Psoas muscle (tissue), 8 donors: ENCODE measurements around the gene RABGAP1L. TPM values are rescaled to one million over a fixed set of nuclear protein-coding genes. Genes with fewer than 3 reads are reported as not detected.

Experiments
- ATAC-seq, 4 donors: fragments of 200-7000 bp; cut with Tn5 transposase; one replicate each; pipeline ENCODE4 v1.9.1; 2020; ENCODE audit warnings: moderate library complexity in 3 of 4, mild to moderate bottlenecking in 2 of 4
- DNase-seq, 2 donors: peaks; one replicate each; pipeline ENCODE4 v3.0.0-alpha.2; 2020
- H3K27ac ChIP-seq: fragments of 200-600 bp; one replicate; pipeline ENCODE4 v1.8.0; 2022
- H3K27me3 ChIP-seq, 3 donors: fragments of 200-600 bp in 1 of 3; one replicate each; pipeline versions ENCODE4 v1.6.1 to v1.8.0; 2013 to 2022; ENCODE audit warnings: low read length in 2 of 3, mild to moderate bottlenecking in 2 of 3, moderate library complexity in 1 of 3; ENCODE audit not compliant: insufficient read depth in 3 of 3
- H3K36me3 ChIP-seq, 2 donors: fragments of 200-600 bp in 1 of 2; one replicate each; pipeline versions ENCODE4 v1.6.1 to v1.8.0; 2013 to 2022; ENCODE audit warnings: low read depth in 1 of 2, mild to moderate bottlenecking in 1 of 2, moderate library complexity in 1 of 2; ENCODE audit not compliant: insufficient read depth in 1 of 2
- H3K4me1 ChIP-seq: fragments of 200-600 bp; one replicate; pipeline ENCODE4 v1.8.0; 2022
- H3K4me3 ChIP-seq: fragments of 200-600 bp; one replicate; pipeline ENCODE4 v1.8.0; 2022; ENCODE audit warnings: mild to moderate bottlenecking
- H3K9me3 ChIP-seq: fragments of 200-600 bp; one replicate; pipeline ENCODE4 v1.8.0; 2022
- CTCF ChIP-seq: fragments of 200-600 bp; IDR thresholded peaks from one replicate; pipeline ENCODE4 v1.8.0; 2022; ENCODE audit warnings: antibody characterized with exemption
- WGBS, 3 donors: extraction: QIAGEN DNeasy Blood & Tissue Kit; methylation state at CpG; one replicate each; pipeline versions ENCODE4 v1.1.6 to v1.1.7; 2013; 5-methylcytosine and 5-hydroxymethylcytosine counted together
- intact Hi-C, 2 donors: fragments of 100-400 bp; cut with DNase I; formaldehyde crosslinking; loops; one replicate each; pipeline versions ENCODE4 v1.11.0 to v1.14.2; 2022
- polyA plus RNA-seq, 3 donors: library from polyadenylated mRNA; stranded (reverse); fragments of 200-250 nt; gene quantifications; one replicate each; pipeline ENCODE4 v1.2.3, GENCODE V29; 2013
- total RNA-seq, 4 donors: library from RNA; stranded (reverse); fragmentation: NEBNext Ultra II Directional in 2 of 4; extraction: Animal tissue kit (Norgen Biotek cat#: 25700) in 2 of 4; gene quantifications; one replicate each; pipeline versions ENCODE4 v1.2.1 to v1.2.4, GENCODE V29; 2021 to 2023
- donor health status: healthy with polysubstance abuse.
- donor health status: DM: no; HTN: no; CAD: no; lungs with moderate emphysema.
- donor health status: Bipolar disorder and iron deficiency.
- donor health status: healthy.
- donor health status: DM: yes; HTN: yes; CAD: no.
- donor health status: DM: no; HTN: no; CAD: no.
- donor health status: DM: no; HTN: no; CAD: no.
- donor health status: DM: yes; HTN: yes; CAD: no.

The RABGAP1L gene
- total and polyA plus RNA-seq, 7 donors = 2.9 to 14.4 (median 8.7) TPM

GRCh38 chr1:174671826-174672225 is 512.5 kb downstream of the RABGAP1L start:
- intact Hi-C loops = no loop called here
- Histone ChIP-seq H3K27ac (no peak overlapping the region), H3K9me3 (peaks cover 24% of the 10 kb centered on the region), H3K27me3 (no peaks in the 10 kb centered on the region), H3K4me3 (no peak overlapping the region), H3K36me3 (no peaks in the 10 kb centered on the region), H3K4me1 (no peaks in the 10 kb centered on the region)
- ATAC-seq = no peak
- no peak for DNase-seq
- 78 to 81% (median 79%) methylated on average over 2 of the region's 2 CpGs for WGBS, 3 donors
- TF ChIP-seq CTCF = no peak

GRCh38 chr1:174676856-174677255 is 517.5 kb downstream of the RABGAP1L start:
- no peak overlapping the region for H3K4me3 ChIP-seq
- H3K36me3 ChIP-seq = no peaks in the 10 kb centered on the region
- 85 to 91% (median 87%) methylated on average over 3 of the region's 3 CpGs for WGBS, 3 donors
- TF ChIP-seq CTCF = no peak
- no peak overlapping the region for H3K27ac ChIP-seq
- H3K4me1 ChIP-seq = no peaks in the 10 kb centered on the region
- ATAC-seq (no peak), DNase-seq (no peak)
- no peaks in the 10 kb centered on the region for H3K27me3 ChIP-seq
- intact Hi-C loops = no loop called here
- no peaks in the 10 kb centered on the region for H3K9me3 ChIP-seq

GRCh38 chr1:174678657-174679056 is 519.3 kb downstream of the RABGAP1L start:
- H3K36me3 ChIP-seq = no peaks in the 10 kb centered on the region
- no peak overlapping the region for H3K4me3 ChIP-seq
- H3K4me1 ChIP-seq = no peaks in the 10 kb centered on the region
- H3K27me3 ChIP-seq = no peaks in the 10 kb centered on the region
- ATAC-seq (no peak), DNase-seq (no peak)
- TF ChIP-seq CTCF = no peak
- intact Hi-C loops = no loop called here
- WGBS, 3 donors = 96 to 99% (median 97%) methylated on average over 7 of the region's 7 CpGs
- no peak overlapping the region for H3K27ac ChIP-seq
- no peaks in the 10 kb centered on the region for H3K9me3 ChIP-seq

- no peak for DNase-seq
- WGBS, 3 donors = 80 to 95% (median 94%) methylated on average over 3 of the region's 3 CpGs
- H3K4me3 ChIP-seq = no peak overlapping the region
- TF ChIP-seq CTCF = no peak
- no peaks in the 10 kb centered on the region for H3K9me3 ChIP-seq
- no peaks in the 10 kb centered on the region for H3K27me3 ChIP-seq
- intact Hi-C loops = no loop called here
- H3K36me3 ChIP-seq = no peaks in the 10 kb centered on the region
- H3K27ac ChIP-seq = no peak overlapping the region
- H3K4me1 ChIP-seq = no peaks in the 10 kb centered on the region
- ATAC-seq = no peak
Observed at GRCh38 chr1:174680101-174680500, 520.8 kb downstream of the RABGAP1L start.

- H3K4me3 ChIP-seq = no peak overlapping the region
- TF ChIP-seq CTCF = no peak
- H3K36me3 ChIP-seq = no peaks in the 10 kb centered on the region
- intact Hi-C loops = no loop called here
- DNase-seq = no peak
- H3K27me3 ChIP-seq = no peaks in the 10 kb centered on the region
- H3K4me1 ChIP-seq = no peaks in the 10 kb centered on the region
- ATAC-seq = no peak
- WGBS, 3 donors = 31 to 40% (median 34%) methylated on average over 2 of the region's 2 CpGs
- no peak overlapping the region for H3K27ac ChIP-seq
- no peaks in the 10 kb centered on the region for H3K9me3 ChIP-seq
Observed at GRCh38 chr1:174682419-174683008, 523.2 kb downstream of the RABGAP1L start.
